Activated T-cell treated with anti-CD3 and anti-CD28 coated beads for 4 hours (primary cell): ENCODE data around the gene EIF5A2.

Experiments
- DNase-seq: peaks from one replicate; pipeline ENCODE4 v3.0.0-alpha.2; 2020

Gene EIF5A2

GRCh38 chr3:170848292-170848917 lies 60.0 kb downstream of the EIF5A2 start:
- DNase-seq = no peak

GRCh38 chr3:170844377-170844776 lies 64.1 kb downstream of the EIF5A2 start:
- no peak for DNase-seq

GRCh38 chr3:170840291-170840859 lies 68.1 kb downstream of the EIF5A2 start:
- no peak for DNase-seq

- DNase-seq = no peak
Measured at GRCh38 chr3:170839518-170840100, 68.8 kb downstream of the EIF5A2 start.
